ENCODE measurements around the gene NLRP11.
A peak's percentile ranks its signal among the peaks of the same experiment; 100 is the strongest.

The NLRP11 gene

DNA sequence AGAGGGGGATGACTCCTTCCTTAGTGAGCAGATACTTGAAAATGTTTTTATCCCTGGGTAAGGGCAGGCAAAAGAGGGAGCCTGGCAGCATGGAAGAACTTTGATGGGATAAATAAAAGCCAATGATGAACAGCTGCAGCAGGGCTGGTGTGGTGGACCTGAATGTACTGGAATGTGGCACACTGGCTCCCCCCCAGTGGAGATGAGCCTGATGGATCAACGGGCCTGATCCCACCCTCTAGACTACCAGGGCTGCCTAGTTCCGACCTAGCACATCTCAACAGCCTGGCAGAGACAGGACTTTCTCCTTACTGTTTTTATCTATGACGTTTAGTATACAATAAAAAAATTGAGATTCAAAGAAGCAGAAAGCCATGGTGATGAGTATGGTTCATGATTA is 20.5 kb downstream of the NLRP11 start:
- H3K36me3 Mint-ChIP-seq (ENCODE audit: low read depth): no peaks in the 10 kb centered on the region
- H3K27ac Mint-ChIP-seq: no peak overlapping the region
- H3K4me3 Mint-ChIP-seq: no peak overlapping the region
- TF ChIP-seq, protein P1, sequence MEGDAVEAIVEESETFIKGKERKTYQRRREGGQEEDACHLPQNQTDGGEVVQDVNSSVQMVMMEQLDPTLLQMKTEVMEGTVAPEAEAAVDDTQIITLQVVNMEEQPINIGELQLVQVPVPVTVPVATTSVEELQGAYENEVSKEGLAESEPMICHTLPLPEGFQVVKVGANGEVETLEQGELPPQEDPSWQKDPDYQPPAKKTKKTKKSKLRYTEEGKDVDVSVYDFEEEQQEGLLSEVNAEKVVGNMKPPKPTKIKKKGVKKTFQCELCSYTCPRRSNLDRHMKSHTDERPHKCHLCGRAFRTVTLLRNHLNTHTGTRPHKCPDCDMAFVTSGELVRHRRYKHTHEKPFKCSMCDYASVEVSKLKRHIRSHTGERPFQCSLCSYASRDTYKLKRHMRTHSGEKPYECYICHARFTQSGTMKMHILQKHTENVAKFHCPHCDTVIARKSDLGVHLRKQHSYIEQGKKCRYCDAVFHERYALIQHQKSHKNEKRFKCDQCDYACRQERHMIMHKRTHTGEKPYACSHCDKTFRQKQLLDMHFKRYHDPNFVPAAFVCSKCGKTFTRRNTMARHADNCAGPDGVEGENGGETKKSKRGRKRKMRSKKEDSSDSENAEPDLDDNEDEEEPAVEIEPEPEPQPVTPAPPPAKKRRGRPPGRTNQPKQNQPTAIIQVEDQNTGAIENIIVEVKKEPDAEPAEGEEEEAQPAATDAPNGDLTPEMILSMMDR (IDR thresholded peaks at IDR 0.05; ENCODE audit: unreplicated experiment in 3 of 3): no peak
- peaks cover 52% of the 10 kb centered on the region for H3K9me3 Mint-ChIP-seq
- H3K4me1 Mint-ChIP-seq: no peaks in the 10 kb centered on the region
- H3K27me3 Mint-ChIP-seq (ENCODE audit: low read depth): no peaks in the 10 kb centered on the region

DNA sequence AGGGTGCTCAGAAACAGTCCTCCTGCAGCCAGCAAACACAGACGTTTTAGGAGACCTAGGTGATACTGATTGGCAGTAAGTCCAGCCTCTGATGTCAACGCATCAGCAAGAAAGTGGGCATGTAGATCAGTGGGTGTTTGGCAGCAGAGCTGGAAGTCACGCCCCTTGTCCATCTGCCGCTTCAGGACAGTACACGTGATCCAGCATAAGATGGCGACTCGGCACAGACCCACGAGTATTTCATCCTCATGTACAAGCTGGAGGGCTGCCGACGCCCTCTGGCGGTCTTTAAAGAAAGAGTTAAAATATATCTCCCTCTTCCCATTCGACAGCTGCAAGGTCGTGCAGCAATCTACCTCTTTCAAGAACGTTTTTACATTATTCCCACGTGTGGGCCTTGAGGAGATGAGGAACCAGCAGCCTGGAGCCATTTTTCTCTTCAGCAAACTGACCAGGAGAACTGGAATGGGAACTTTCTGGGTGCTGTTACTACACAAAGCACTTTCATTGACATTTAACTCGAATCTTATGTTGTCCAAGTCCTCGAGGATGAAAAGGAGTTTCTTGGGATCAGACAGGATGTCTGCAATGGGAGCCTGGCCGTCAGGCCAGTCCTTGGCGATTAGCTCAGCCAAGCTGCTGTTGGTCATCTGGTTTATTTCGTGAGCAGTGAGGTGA is 22.3 kb downstream of the NLRP11 start:
- H3K4me3 Mint-ChIP-seq: no peak overlapping the region
- no peaks in the 10 kb centered on the region for H3K4me1 Mint-ChIP-seq
- TF ChIP-seq, protein P1 (IDR thresholded peaks at IDR 0.05; ENCODE audit: unreplicated experiment in 3 of 3): peak in 2 of 3 experiments; percentile 28 to 36
- no peaks in the 10 kb centered on the region for H3K27me3 Mint-ChIP-seq (ENCODE audit: low read depth)
- H3K36me3 Mint-ChIP-seq (ENCODE audit: low read depth): no peaks in the 10 kb centered on the region
- no peak overlapping the region for H3K27ac Mint-ChIP-seq
- peaks cover 51% of the 10 kb centered on the region for H3K9me3 Mint-ChIP-seq

DNA sequence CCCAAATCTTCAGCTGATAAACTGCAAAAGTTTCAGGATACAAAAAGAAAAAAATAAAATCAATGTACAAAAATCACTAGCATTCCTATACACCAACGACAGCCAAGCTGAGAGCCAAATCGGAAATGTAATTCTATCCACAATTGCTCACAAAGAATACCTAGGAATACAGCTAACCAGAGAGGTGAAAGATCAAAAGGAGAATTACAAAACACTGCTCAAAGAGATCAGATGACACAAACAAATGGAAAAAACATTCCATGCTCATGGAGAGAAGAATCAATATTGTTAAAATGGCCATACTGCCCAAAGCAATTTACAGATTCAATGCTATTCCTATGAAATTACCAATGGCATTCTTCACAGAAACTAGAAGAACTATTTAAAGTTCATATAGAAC is 29.5 kb downstream of the NLRP11 start:
- no peak overlapping the region for H3K27ac Mint-ChIP-seq
- TF ChIP-seq, protein P1 (IDR thresholded peaks at IDR 0.05; ENCODE audit: unreplicated experiment in 3 of 3): no peak
- H3K4me1 Mint-ChIP-seq: no peaks in the 10 kb centered on the region
- H3K36me3 Mint-ChIP-seq (ENCODE audit: low read depth): no peaks in the 10 kb centered on the region
- H3K4me3 Mint-ChIP-seq: no peak overlapping the region
- no peaks in the 10 kb centered on the region for H3K27me3 Mint-ChIP-seq (ENCODE audit: low read depth)
- H3K9me3 Mint-ChIP-seq: peaks cover 63% of the 10 kb centered on the region

DNA sequence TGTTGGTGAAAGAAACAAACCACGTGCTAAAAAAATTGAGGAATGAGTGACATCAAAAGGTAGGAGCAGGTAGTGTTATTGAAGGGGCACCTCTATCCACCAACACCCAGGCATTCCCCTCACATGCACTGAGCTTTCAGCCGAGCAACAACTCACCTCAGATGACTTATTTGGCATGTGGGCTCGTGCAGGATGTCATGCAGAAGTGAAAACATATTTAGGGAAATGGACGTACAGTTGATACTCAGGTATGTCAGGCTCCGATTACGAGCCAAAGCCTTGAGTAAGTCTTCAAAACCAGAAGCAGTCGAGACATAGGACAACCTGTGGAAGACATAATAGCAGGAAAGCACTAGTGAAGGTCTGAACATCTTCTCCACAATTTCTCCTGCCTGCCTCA is 30.4 kb downstream of the NLRP11 start:
- no peak overlapping the region for H3K27ac Mint-ChIP-seq
- no peak overlapping the region for H3K4me3 Mint-ChIP-seq
- H3K9me3 Mint-ChIP-seq: peaks cover 59% of the 10 kb centered on the region
- TF ChIP-seq, protein P1 (IDR thresholded peaks at IDR 0.05; ENCODE audit: unreplicated experiment in 3 of 3): no peak
- no peaks in the 10 kb centered on the region for H3K36me3 Mint-ChIP-seq (ENCODE audit: low read depth)
- no peaks in the 10 kb centered on the region for H3K27me3 Mint-ChIP-seq (ENCODE audit: low read depth)
- no peaks in the 10 kb centered on the region for H3K4me1 Mint-ChIP-seq

DNA sequence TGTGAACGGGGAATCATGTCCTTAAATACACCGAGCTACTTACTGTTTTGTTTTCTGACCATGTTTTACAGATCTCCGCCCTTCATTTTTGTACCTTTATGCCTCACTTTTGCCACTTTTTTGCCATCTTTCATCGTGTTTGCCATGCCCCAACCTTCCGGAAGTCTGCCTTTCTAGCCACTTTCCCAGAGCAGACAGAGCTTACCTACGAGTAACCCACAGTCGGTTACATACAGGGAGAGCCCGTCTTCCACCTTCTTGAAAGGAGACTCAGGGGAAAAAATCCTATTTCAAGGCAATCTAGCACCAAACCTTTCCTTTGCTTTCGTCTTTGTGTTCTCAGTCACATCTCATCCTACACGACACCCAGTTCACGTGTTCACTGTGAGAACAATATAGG is 36.8 kb downstream of the NLRP11 start:
- Mint-ChIP-seq H3K4me3 (no peak overlapping the region), H3K4me1 (no peaks in the 10 kb centered on the region)

More for the DNA sequence above, 36.8 kb downstream of the NLRP11 start:
- Mint-ChIP-seq H3K9me3 (peaks cover 43% of the 10 kb centered on the region), H3K36me3 (ENCODE audit: low read depth) (no peaks in the 10 kb centered on the region), H3K27me3 (ENCODE audit: low read depth) (peaks cover 3% of the 10 kb centered on the region), H3K27ac (no peak overlapping the region)
- TF ChIP-seq, protein P1 (IDR thresholded peaks at IDR 0.05; ENCODE audit: unreplicated experiment in 3 of 3): no peak

Measured in nephron (organoid).